Cortex of kidney (tissue), 1 donor: ENCODE results near the gene SEC16B.

ENCODE experiments used
- DNase-seq: peaks from one replicate; lab custom pipeline; 2025; lab: John Stamatoyannopoulos, UW

The SEC16B gene

DNA sequence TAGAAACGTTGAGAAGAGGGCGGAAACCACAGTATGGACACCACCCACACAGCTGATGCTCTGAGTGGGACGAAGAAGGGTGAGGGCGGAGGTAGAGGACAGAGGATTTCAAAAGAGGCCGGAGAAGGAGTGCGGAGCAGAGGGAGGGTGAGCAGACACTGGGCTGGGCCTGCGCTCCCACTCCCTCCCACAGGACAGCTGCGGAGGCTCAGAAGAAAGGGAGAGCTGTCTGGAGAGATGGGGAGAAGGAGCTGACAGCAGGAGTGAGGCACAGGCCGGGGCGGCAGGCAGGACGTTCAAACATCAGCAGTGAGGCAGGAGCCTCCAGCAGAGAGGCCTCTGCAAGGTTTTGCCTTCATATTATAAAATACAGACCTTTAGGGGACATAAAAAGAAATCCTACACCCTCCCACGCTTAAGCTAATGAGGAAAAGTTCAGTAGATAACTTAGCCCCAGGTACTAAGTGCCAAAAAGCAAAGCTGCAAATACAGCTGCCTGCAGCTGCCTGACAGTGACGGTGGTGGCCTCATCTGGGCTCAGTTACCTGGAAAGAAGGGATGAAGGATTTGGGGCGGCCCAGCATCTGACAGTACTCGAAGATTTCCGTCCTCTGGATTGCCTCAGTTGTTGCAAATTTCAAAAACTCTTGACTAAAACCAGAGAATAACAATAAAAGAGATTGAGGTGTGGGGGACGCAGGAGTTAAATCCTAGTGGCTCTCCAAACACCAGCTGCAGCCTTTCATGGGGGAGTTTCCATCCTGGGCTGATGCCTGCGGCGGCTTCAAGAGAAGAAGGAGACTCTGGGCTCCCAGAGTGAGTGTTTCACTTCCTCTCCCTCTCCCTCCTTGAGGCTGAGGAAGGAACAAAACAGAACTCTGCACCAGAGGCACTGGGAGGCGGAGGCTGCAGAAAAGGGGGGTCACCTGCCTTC lies 25.6 kb downstream of the SEC16B start:
- DNase-seq = no peak

GRCh38 chr1:177941976-177942375 lies 27.9 kb downstream of the SEC16B start:
- no peak for DNase-seq

- no peak for DNase-seq
These were observed 29.2 kb downstream of the SEC16B start for GRCh38 chr1:177940682-177941081.

- DNase-seq = no peak
These were observed 31.9 kb downstream of the SEC16B start for GRCh38 chr1:177937931-177938330.

DNA sequence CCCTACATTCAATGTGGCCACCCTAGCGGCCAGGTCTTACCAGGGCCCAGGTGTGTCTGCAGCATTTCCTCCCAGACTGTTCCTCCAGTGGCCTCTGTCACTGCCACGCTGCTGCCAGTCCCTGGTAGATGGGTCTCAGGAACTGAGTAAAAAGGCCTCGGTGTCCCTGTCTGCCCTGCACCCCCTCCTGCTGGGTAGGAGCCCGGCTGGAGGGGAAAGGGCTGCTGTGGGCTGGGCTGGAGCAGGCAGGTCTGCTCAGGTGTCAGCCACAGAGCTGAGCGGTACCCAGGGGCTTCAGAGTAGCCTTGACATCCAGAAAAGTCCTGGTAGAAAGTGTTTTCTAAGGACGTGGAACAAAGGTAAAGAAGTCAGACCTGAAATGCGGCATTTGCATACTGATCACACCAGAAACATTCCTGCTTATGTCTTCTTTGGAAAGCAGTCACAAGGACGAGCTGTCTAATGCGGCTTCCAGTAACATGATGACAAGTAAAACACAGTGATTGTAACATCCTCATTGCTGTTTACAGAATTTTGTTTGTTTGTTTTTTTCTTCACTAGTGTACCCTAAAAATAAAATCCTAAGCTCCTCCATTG lies 32.6 kb downstream of the SEC16B start:
- DNase-seq = no peak

- no peak for DNase-seq
These were observed 34.0 kb downstream of the SEC16B start for GRCh38 chr1:177935638-177936415.

- DNase-seq = no peak
These were observed 34.9 kb downstream of the SEC16B start for GRCh38 chr1:177934927-177935326.

GRCh38 chr1:177934461-177934860 lies 35.4 kb downstream of the SEC16B start:
- no peak for DNase-seq

DNA sequence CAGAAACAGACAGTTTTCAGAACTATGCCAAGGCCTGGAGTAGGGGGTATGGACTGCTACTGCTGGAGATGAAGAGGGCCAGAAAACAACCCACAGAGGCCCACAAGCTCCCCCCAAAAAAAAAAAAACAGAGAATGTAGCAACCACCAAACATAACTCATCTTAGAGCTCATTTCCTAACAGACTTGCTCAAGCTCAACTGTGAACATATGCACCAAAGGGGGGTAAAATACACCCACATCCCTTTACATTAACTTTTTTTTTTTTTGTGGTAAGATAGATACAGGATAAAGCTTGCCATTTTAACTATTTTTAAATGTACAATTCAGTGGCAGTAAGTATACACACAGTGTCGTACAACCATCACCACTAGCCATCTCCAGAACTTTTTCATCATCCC lies 36.0 kb downstream of the SEC16B start:
- DNase-seq = no peak

GRCh38 chr1:177932123-177932522 lies 37.7 kb downstream of the SEC16B start:
- no peak for DNase-seq

- DNase-seq = no peak
These were observed 40.9 kb downstream of the SEC16B start for GRCh38 chr1:177928952-177929351.

DNA sequence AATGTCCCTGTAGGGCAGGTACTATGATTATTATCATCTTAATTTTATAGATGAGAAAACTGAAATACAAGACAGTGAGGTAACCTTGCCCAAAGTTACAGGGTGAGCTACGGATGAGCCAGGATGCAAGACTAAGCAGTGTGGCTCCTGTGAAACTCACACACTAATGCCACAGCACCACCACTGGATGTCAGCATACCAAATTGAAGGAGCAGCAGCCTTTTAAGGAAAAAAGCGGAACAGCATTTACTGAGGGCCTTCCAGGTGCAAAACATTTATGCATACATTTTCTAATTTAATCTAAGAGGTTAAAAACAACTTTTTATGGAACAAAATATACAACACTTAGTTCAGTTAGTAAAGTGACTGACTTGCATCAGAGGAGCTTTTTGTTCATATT lies 41.7 kb downstream of the SEC16B start:
- DNase-seq = no peak

DNA sequence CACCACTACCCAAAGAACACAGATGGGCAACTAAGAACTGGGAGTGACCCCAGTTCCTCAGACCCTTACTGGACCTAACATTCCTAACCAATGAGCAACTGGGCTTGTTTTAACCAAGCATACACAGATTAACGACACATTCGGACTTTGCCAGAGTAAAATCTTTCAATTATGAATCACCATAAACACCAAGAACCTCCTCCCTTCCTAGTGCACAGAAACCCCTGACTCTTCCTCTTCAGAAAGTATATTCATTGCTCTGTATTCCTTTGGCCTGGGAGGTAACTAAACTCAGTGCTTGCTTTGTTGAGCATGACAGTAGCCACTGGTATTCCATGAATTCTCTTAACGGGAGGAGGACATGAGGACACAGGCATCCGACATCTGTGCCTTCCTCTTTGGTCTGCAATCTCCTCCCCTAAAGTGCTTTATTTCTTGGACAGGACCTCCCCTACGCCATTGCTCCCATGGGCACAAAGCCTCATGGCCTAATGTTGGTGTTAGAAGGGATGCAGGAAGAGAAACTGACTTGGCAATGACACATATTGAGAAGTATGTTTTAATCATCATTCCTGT lies 42.7 kb downstream of the SEC16B start:
- DNase-seq = no peak

GRCh38 chr1:177926201-177926600 lies 43.7 kb downstream of the SEC16B start:
- DNase-seq = no peak

- DNase-seq = no peak
These were observed 44.9 kb downstream of the SEC16B start for GRCh38 chr1:177925006-177925405.

GRCh38 chr1:177923441-177923840 lies 46.4 kb downstream of the SEC16B start:
- no peak for DNase-seq

GRCh38 chr1:177922209-177922608 lies 47.6 kb downstream of the SEC16B start:
- DNase-seq = no peak

GRCh38 chr1:177921590-177921989 lies 48.3 kb downstream of the SEC16B start:
- DNase-seq = no peak

DNA sequence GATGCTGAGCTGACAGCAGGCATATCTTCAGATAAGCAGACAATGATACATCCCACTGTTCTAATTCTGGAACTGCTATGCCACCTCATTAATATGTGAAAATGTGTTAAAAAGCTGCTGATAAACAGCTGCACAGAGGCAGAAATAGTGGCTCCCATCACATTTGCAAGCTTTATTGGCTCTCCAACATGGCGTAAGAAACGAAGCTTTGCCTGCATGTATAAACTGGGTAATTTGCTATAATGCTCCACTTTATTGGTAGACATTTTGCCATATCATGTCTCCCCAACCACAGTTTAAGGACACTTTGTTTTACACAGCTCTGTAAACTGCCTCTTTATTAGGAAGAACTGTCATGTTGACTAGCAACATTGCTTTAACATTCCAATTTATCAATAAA lies 49.8 kb downstream of the SEC16B start:
- DNase-seq = no peak

DNA sequence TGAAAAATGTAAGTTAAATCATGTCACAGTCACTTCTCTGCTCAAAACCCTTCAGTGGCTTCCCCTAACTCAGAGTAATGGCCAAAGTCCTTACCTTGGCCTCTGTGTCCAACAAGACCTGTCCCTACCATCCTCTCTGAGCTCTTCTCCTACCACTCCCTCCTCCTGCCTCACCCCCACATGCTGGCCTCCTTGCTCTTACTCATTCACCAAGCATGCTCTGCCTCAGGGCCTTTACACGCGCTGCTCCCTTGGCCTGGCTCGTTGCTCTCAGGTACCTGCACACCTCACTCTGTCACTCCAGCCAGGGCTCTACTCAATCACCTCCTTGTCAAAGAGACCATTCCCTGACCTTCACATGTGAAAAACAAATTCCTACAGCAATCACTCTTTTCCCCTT lies 54.2 kb downstream of the SEC16B start:
- no peak for DNase-seq

DNA sequence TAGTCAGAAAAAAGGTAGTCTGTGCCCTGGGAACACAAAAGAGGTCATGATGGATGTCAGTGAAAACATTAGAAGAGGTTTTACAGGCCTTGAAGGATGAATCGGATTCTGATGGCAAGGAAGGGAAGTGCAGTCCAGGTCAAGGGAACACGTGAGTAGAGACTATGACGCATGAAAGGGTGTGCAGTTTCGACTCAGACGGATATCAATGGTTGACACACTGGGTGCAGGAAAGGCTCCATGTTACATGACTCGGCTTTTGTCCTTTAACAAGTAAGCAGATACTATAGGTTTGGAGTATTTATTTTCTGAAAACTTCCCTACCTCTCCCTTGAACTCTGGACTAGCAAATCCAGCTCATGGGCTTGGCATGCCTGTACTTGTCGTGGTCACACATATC lies 55.3 kb downstream of the SEC16B start:
- no peak for DNase-seq

DNA sequence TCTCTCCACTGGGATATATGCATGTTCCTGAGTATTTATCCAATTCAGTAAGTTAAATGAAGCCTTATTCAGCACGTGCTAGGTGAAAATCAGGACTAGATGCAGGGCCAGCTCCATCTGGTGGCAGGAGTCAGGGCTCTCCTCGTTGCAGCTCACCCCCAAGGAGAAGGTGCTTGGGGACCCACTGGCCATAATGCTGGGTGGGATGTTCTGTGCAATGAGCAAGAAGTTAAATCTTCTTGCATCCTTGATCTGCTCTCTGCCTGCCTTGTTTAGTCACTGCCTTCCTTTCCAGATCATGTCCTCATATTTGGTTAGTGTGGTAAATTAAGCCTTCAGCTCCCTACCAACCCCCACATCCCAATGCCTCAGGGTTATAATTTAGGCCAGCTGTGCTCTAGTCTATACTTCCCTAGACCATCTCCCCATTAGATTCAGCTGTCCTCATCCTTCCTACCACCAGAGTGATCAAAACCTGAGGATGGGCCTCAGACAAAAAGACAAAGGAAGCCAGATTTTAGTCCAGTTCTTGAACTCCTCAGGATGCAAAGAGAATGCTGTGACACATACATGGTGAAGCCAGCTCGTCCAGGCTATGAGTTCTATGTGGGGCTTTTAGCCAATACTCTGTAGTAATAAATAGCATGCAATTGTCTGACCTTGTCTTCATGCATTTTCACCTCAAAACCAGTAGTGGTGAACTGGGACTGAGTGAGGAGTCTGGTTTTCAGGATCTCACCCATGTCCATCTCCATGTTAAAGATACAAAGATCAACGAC lies 55.9 kb downstream of the SEC16B start:
- DNase-seq = no peak
